HG03159 (cell line): ENCODE data around the gene KRTAP26-1.

Experiments
- ATAC-seq: cut with Tn5 transposase; IDR thresholded peaks from one replicate; pipeline ENCODE4 v1.9.1; 2021; ENCODE audit warnings: mild to moderate bottlenecking, moderate library complexity; ENCODE audit not compliant: unreplicated experiment

Gene KRTAP26-1

DNA sequence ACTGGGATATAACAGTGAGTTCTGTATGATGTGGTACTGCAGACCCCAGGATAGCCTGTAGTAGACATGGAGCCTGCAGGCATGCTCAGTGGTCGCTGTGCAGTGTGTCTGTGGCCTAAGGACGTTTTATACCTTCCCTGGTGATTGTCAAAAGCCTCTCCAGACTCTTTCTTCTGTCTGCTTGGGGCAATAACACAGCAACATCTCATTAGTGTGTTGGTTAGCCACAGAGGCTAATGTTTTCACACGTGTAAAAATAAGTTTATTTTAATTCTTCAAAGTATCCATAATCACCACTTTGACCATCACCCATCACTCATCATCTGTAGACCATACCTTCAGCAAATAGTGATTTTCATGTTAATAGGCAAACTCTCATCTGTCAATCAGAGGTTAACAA lies 37.3 kb downstream of the KRTAP26-1 start, which contains the start of gene KRTAP24-1:
TSS of gene KRTAP24-1 (minus strand) at position 101 of the 400 bp plus-strand sequence. CDS start at position 83, 18 bp downstream.
- no peak for ATAC-seq

DNA sequence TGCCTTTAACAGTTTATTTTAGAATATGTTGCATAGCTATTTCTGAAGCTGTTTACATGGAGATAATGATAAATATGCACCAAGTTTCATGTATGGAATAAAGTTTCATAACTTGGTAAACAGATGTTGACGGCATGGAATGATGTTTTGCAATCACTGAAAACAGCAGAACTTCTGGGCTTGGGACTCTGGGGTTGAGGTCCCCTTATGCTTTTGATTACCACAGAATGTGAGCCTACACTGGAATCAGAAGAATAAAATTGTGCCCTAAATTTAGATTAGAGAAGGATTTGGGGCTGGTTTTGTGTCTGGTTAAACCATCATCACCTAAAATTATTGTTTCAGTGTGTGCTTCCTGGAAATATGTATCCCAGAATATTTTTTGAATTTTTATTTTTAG lies 48.5 kb downstream of the KRTAP26-1 start:
- no peak for ATAC-seq

DNA sequence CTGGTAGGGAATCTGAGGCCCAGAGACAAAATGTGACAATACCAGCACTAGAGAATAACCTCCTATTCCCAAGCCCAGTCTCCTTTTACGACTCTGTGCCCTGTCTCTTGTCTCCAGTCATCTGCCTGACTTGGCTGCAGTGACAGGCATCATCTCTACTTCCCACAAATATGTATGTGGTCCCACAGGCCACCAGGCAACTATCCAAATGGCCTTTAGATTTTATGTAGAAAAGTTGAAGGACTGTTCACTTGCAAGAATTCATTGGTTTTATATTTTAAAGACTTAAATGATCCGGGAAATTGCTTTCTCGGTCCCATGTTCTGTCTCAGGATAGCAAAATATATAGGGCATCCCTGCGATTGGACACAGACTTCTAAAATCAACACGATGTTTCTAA lies 49.0 kb downstream of the KRTAP26-1 start:
- no peak for ATAC-seq

DNA sequence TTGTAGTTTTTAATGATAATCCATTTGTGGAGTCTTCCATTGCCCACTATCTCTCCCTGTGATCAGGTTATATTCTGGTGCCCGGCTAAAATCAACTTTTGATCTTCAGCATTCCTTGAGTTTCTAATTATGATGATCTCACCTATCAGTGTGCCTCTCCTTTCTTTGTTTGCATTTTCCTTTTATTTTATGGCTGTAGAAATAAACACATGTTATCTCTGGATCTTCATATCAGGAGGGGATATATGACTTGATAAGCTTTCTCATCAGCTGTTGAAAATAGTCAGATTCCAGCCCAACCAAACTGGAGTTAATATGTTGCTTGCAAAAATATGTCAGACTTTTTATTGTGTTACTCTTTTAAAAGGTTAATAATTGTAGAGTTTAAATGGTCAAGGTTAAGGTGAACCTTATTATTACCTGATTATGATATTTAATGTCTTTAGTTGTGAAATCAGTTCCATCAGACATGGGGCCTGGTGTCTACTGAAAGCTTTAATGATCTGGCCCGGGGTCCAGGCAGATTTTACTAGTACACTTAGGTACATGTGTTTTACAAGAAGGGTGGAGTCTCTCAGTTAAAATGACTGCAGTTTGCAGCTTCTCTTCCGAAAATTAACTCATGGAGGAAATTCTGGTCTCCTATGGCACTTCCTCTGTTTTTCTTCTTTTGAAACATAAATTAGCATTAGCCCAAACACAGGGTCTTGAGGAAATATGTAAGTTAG lies 50.1 kb downstream of the KRTAP26-1 start:
- no peak for ATAC-seq
